SK-N-SH treated with all-trans-retinoic acid at 6 μM for 48 hours (cell line): ENCODE measurements around the gene OR1S2.
"Not testable (repeated sequence)": the region's sequence is repeated elsewhere in the genome, so short reads cannot be mapped to it uniquely, and the experiment has no call there.

Source experiments
- ATAC-seq: fragments of 200-7000 bp; cut with Tn5 transposase; 3 replicates; pipeline ENCODE4 v1.9.1; 2020; ENCODE audit warnings: mild to moderate bottlenecking, moderate library complexity
- BACH2 ChIP-seq: fragments of 250-450 bp; sonication (Bioruptor Pico); IDR thresholded peaks from 2 replicates; pipeline ENCODE4 v1.9.0; 2021; ENCODE audit warnings: mild to moderate bottlenecking, borderline replicate concordance
- CREB5 ChIP-seq: fragments of 250-450 bp; sonication (Bioruptor Pico); IDR thresholded peaks from 2 replicates; pipeline ENCODE4 v1.5.1; 2020; ENCODE audit warnings: low read depth, mild to moderate bottlenecking, moderate library complexity
- CSDC2 ChIP-seq: fragments of 250-450 bp; sonication (Bioruptor Pico); IDR thresholded peaks from 2 replicates; pipeline ENCODE4 v1.5.0; 2020; ENCODE audit warnings: mild to moderate bottlenecking, moderate library complexity
- CSRNP3 ChIP-seq: fragments of 250-450 bp; sonication (Bioruptor Pico); IDR thresholded peaks from 2 replicates; pipeline ENCODE4 v1.5.1; 2021; ENCODE audit warnings: mild to moderate bottlenecking, moderate library complexity
- ESRRG ChIP-seq: fragments of 250-450 bp; sonication (Bioruptor Pico); IDR thresholded peaks from 2 replicates; pipeline ENCODE4 v1.6.1; 2021; ENCODE audit warnings: mild to moderate bottlenecking
- ISL1 ChIP-seq: fragments of 250-450 bp; sonication (Bioruptor Pico); IDR thresholded peaks from 2 replicates; pipeline ENCODE4 v2.1.2; 2022; ENCODE audit warnings: mild to moderate bottlenecking, moderate library complexity
- OSR1 ChIP-seq: fragments of 250-450 bp; sonication (Bioruptor Pico); IDR thresholded peaks from 2 replicates; pipeline ENCODE4 v1.8.0; 2022; ENCODE audit warnings: moderate library complexity, mild to moderate bottlenecking, inconsistent platforms
- PPARA ChIP-seq: fragments of 250-450 bp; sonication (Bioruptor Pico); IDR thresholded peaks from 2 replicates; pipeline ENCODE4 v1.5.0; 2020; ENCODE audit warnings: mild to moderate bottlenecking, borderline replicate concordance
- RARB ChIP-seq: fragments of 250-450 bp; sonication (Bioruptor Pico); IDR thresholded peaks from 2 replicates; pipeline ENCODE4 v1.8.0; 2021; ENCODE audit warnings: mild to moderate bottlenecking, moderate library complexity
- SNAI2 ChIP-seq: fragments of 250-450 bp; sonication (Bioruptor Pico); IDR thresholded peaks from 2 replicates; pipeline ENCODE4 v1.5.0; 2020; ENCODE audit warnings: mild to moderate bottlenecking, moderate library complexity
- TCF4 ChIP-seq: fragments of 250-450 bp; sonication (Bioruptor Pico); IDR thresholded peaks from 2 replicates; pipeline ENCODE4 v1.8.0; 2021; ENCODE audit warnings: mild to moderate bottlenecking, moderate library complexity, borderline replicate concordance
- TOX ChIP-seq: fragments of 250-450 bp; sonication (Bioruptor Pico); IDR thresholded peaks from 2 replicates; pipeline ENCODE4 v1.8.0; 2021; ENCODE audit warnings: mild to moderate bottlenecking, moderate library complexity, borderline replicate concordance
- TSHZ2 ChIP-seq: fragments of 250-450 bp; sonication (Bioruptor Pico); IDR thresholded peaks from 2 replicates; pipeline ENCODE4 v1.5.0; 2020; ENCODE audit warnings: mild to moderate bottlenecking, moderate library complexity
- ZFP3 ChIP-seq: fragments of 250-450 bp; sonication (Bioruptor Pico); IDR thresholded peaks from 2 replicates; pipeline ENCODE4 v1.5.0; 2020; ENCODE audit warnings: mild to moderate bottlenecking, moderate library complexity
- ZFP30 ChIP-seq: fragments of 450-650 bp; formaldehyde crosslinking; IDR thresholded peaks from 2 replicates; pipeline ENCODE4 v1.5.0; 2022; ENCODE audit warnings: mild to moderate bottlenecking, moderate library complexity
- ZNF565 ChIP-seq: fragments of 450-650 bp; formaldehyde crosslinking; conservative IDR thresholded peaks from 2 replicates; pipeline ENCODE4 v1.5.0; 2020; ENCODE audit warnings: low read depth, mild to moderate bottlenecking, moderate library complexity
- ZNF8 ChIP-seq: fragments of 450-650 bp; formaldehyde crosslinking; IDR thresholded peaks from 2 replicates; pipeline ENCODE4 v1.5.0; 2020; ENCODE audit warnings: mild to moderate bottlenecking, moderate library complexity
- TF ChIP-seq, protein P1 (sequence below): fragments of 250-450 bp; sonication (Bioruptor Pico); IDR thresholded peaks from 2 replicates; pipeline ENCODE4 v1.8.0; 2020; ENCODE audit warnings: mild to moderate bottlenecking, moderate library complexity, borderline replicate concordance
- TF ChIP-seq, protein P2 (sequence below): fragments of 250-450 bp; sonication (Bioruptor Pico); IDR thresholded peaks from 2 replicates; pipeline ENCODE4 v1.8.0; 2021; ENCODE audit warnings: low read depth, mild to moderate bottlenecking, moderate library complexity, borderline replicate concordance

Gene OR1S2

DNA sequence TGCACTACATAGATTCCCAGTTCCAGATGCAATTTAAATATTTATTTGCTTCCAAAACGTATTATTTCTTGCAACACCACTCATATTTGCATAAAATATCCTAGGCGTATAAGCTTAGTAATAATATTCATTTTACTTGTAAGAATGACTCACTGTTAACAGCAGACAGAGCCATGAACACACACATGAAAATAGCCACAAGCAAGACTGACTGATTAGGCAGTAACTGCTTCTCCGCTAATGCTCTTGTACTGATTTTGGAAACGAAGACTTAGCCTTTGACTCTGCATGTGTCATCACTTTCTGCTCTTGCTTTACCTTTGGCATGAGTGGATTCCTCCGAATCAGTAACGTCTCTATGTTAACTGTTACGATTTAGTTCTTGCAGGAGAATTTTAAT lies 18.8 kb upstream of the OR1S2 start:
- TF ChIP-seq RARB (CRISPR knock-in tag) = no peak
- TF ChIP-seq CREB5 = no peak
- TF ChIP-seq ZNF565 = no peak
- TF ChIP-seq TOX (CRISPR knock-in tag) = no peak
- TF ChIP-seq BACH2 (CRISPR knock-in tag) = no peak
- TF ChIP-seq ZFP3 (CRISPR knock-in tag) = no peak
- no peak for TF ChIP-seq ZFP30 (CRISPR knock-in tag)
- no peak for TF ChIP-seq PPARA (CRISPR knock-in tag)
- TF ChIP-seq, protein P1, sequence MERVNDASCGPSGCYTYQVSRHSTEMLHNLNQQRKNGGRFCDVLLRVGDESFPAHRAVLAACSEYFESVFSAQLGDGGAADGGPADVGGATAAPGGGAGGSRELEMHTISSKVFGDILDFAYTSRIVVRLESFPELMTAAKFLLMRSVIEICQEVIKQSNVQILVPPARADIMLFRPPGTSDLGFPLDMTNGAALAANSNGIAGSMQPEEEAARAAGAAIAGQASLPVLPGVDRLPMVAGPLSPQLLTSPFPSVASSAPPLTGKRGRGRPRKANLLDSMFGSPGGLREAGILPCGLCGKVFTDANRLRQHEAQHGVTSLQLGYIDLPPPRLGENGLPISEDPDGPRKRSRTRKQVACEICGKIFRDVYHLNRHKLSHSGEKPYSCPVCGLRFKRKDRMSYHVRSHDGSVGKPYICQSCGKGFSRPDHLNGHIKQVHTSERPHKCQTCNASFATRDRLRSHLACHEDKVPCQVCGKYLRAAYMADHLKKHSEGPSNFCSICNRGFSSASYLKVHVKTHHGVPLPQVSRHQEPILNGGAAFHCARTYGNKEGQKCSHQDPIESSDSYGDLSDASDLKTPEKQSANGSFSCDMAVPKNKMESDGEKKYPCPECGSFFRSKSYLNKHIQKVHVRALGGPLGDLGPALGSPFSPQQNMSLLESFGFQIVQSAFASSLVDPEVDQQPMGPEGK = no peak
- no peak for TF ChIP-seq CSRNP3 (CRISPR knock-in tag)
- no peak for TF ChIP-seq ISL1
- TF ChIP-seq OSR1 (CRISPR knock-in tag) = no peak
- no peak for ATAC-seq

DNA sequence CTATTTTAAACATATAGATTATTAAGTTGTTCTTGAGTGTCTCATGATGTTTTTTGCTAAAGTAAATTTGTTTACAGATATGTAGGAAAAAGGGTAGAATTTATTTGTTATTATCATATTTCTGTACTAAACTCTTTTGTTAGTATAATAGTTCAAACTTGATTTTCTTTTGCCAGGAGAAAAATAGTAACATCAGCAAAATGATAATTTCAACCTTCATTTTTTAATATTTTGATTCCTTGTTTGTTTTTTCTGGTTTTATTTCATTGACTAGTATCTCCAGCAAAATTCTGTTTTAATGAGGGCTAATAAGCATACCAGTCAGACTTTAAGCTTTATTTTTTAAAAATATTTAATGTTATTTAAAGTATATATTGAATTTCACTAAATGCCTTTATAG lies 12.5 kb upstream of the OR1S2 start:
- no peak for ATAC-seq
- no peak for TF ChIP-seq OSR1 (CRISPR knock-in tag)
- TF ChIP-seq, protein P2, sequence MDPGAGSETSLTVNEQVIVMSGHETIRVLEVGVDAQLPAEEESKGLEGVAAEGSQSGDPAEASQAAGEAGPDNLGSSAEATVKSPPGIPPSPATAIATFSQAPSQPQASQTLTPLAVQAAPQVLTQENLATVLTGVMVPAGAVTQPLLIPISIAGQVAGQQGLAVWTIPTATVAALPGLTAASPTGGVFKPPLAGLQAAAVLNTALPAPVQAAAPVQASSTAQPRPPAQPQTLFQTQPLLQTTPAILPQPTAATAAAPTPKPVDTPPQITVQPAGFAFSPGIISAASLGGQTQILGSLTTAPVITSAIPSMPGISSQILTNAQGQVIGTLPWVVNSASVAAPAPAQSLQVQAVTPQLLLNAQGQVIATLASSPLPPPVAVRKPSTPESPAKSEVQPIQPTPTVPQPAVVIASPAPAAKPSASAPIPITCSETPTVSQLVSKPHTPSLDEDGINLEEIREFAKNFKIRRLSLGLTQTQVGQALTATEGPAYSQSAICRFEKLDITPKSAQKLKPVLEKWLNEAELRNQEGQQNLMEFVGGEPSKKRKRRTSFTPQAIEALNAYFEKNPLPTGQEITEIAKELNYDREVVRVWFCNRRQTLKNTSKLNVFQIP (CRISPR knock-in tag) = no peak
- no peak for TF ChIP-seq CSDC2 (CRISPR knock-in tag)
- no peak for TF ChIP-seq CREB5
- no peak for TF ChIP-seq ZFP30 (CRISPR knock-in tag)
- TF ChIP-seq RARB (CRISPR knock-in tag) = no peak
- TF ChIP-seq ESRRG (CRISPR knock-in tag) = no peak
- TF ChIP-seq ISL1 = no peak
- no peak for TF ChIP-seq TOX (CRISPR knock-in tag)
- no peak for TF ChIP-seq TSHZ2
- no peak for TF ChIP-seq ZNF8 (CRISPR knock-in tag)
- no peak for TF ChIP-seq TCF4 (CRISPR knock-in tag)

- ATAC-seq = not testable (repeated sequence)
Measured at GRCh38 chr11:58212420-58212819, 8.5 kb upstream of the OR1S2 start, which contains the start of gene OR1S1. OR1S1 (plus strand) TSS chr11:58212720.

DNA sequence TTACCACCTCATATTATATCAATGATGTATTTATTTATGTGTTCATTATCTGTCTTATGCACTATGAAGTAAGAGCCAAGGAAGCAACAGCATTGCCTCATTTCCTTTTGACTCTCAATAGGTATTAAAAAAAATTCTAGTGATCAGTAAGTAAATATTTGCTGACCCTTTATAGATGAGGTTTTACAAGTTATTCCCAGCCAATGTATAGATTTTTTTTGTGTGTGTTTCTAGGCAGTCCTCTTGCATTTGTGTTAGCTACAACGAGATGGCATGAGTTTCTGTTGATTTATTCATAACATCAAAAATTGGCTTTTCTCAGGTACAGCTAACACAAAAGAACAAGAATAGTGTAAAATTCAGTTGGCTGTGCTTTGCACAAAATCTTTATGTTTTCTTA lies 4.7 kb downstream of the OR1S2 start:
- ATAC-seq = no peak
- TF ChIP-seq, protein P2 (CRISPR knock-in tag) = no peak
- TF ChIP-seq SNAI2 (CRISPR knock-in tag) (no peak), ZFP3 (CRISPR knock-in tag) (no peak), TOX (CRISPR knock-in tag) (no peak), ISL1 (no peak), ZFP30 (CRISPR knock-in tag) (no peak), ESRRG (CRISPR knock-in tag) (no peak)
